DMS153 treated with DMSO at 0.1 percent for 48 hours (cell line): ENCODE data around the gene GRB2.
"Not testable (repeated sequence)": the region's sequence is repeated elsewhere in the genome, so short reads cannot be mapped to it uniquely, and the experiment has no call there.

Experiments
- DNase-seq: peaks from one replicate; lab custom pipeline; 2025; ENCODE audit not compliant: unreplicated experiment; lab: John Stamatoyannopoulos, UW

The GRB2 gene

GRCh38 chr17:75388476-75389030, 16.9 kb downstream of the GRB2 start:
- DNase-seq = no peak

- DNase-seq = no peak
These were observed 17.7 kb downstream of the GRB2 start for GRCh38 chr17:75387771-75388170.

GRCh38 chr17:75386430-75386829, 19.0 kb downstream of the GRB2 start:
- DNase-seq = no peak

GRCh38 chr17:75384751-75385150, 20.7 kb downstream of the GRB2 start:
- no peak for DNase-seq

DNA sequence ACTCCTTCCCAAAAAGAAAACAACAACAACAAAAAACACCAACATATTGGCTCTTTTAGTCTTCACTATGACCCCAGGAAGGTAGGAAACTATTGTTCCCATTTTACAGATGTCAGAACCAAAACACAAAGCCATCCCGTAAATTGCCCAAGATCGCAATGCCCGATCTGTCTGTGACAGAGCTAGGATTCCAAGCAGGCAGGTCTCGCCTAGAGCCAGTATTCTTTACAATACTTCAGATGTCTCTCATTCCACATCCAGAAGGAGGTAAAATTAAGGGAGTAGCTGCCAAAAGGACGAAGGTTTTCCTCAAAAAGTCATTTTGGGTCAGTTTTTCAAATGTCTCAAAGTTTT, 21.7 kb downstream of the GRB2 start:
- no peak for DNase-seq

- no peak for DNase-seq
These were observed 24.7 kb downstream of the GRB2 start for GRCh38 chr17:75380750-75381149.

- no peak for DNase-seq
These were observed 25.2 kb downstream of the GRB2 start for GRCh38 chr17:75380315-75380714.

GRCh38 chr17:75379426-75379825, 26.1 kb downstream of the GRB2 start:
- DNase-seq = not testable (repeated sequence)

DNA sequence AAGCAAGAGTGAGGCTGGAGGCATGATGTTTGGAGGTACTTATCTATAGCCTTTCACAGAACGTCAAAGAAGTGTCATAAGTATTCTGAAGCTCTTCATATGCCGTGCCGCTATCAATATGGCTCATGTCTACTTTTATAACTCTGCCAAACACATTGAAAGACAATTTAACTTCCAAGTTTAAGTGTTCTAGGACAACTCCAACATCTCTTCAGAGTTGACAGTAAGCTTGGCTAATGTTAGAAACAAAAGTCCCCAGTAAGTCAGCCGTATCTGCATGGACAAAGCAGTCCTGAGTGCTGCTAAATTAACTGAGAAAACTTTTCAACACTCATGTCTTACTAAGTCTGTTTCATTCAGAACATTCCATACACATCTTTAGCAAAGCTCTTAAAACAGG, 32.2 kb downstream of the GRB2 start:
- DNase-seq = no peak

DNA sequence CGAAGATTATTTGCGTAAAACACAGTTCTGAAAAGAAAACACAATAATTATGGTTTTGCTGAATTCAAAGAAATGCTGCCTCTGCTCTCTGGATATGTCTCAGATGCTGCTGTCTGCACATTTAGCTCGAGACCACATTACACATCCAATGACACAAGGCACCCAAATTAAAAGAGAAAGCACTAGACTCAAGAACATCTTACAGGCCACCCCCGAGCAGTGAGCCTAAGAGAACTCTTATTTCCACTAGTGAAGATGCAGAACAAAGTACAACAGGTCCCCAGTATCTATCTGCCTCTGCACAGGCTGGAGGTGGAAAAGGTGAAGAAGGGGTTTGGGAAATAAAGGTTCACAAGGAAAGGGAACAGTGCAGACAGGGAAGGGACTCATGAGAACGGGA, 33.5 kb downstream of the GRB2 start:
- no peak for DNase-seq

GRCh38 chr17:75371339-75371738, 34.1 kb downstream of the GRB2 start:
- DNase-seq = no peak

DNA sequence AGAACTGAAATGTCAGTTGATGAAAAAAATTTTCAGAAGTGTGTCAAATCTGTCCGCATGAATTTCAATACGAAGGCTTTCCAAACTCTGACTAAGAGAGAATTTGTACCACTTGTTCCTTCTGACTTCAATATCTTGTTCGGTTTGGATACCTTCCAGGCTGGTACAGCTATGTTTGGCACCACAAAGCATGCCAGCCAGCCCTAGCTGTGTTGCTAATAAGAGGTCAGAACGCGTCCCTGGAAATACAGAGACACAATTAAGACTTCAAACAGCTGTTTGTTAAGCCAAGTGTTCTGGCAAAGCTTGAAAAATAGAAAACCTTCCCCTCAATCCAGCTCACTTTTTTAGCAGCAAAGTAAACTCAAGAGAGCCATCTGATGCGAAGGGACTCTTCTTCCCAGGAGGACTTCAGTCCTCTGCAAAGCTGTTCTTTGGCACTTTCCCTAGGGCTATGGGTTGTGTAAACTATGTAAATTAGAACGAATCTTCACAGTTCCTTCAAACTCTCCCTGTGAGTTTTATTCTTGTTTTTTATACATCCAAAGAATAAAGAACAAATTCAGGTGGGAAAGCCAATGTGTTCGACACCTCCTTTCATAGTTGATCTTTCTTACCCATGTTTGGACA, 35.1 kb downstream of the GRB2 start:
- no peak for DNase-seq

GRCh38 chr17:75367838-75368789, 37.4 kb downstream of the GRB2 start:
- not testable (repeated sequence) for DNase-seq

- no peak for DNase-seq
These were observed 38.2 kb downstream of the GRB2 start for GRCh38 chr17:75367312-75367711.

GRCh38 chr17:75366432-75366831, 39.0 kb downstream of the GRB2 start:
- no peak for DNase-seq

GRCh38 chr17:75365931-75366275, 39.6 kb downstream of the GRB2 start:
- DNase-seq = no peak

- DNase-seq = no peak
These were observed 40.2 kb downstream of the GRB2 start for GRCh38 chr17:75365009-75365930.

DNA sequence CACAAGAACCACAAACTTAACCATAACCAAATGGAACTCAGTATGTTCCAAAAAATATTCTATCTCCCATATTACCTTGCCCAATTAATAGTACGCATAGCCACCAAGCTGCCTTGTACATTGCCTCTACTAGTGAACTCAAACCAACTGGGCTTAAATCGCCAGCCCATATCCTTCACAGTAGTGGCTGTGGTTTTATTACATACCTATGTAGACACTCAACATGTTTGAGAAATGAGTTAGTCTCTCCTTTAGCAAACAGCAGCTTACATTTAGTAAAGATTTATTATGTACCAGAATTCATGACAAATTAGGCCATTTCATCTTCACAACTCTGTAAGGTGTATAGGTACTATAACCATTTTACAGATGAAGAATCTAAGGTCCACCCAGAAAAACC, 41.4 kb downstream of the GRB2 start:
- DNase-seq = no peak

- no peak for DNase-seq
These were observed 43.5 kb downstream of the GRB2 start for GRCh38 chr17:75361996-75362395.

GRCh38 chr17:75361344-75361743, 44.1 kb downstream of the GRB2 start:
- DNase-seq = no peak

DNA sequence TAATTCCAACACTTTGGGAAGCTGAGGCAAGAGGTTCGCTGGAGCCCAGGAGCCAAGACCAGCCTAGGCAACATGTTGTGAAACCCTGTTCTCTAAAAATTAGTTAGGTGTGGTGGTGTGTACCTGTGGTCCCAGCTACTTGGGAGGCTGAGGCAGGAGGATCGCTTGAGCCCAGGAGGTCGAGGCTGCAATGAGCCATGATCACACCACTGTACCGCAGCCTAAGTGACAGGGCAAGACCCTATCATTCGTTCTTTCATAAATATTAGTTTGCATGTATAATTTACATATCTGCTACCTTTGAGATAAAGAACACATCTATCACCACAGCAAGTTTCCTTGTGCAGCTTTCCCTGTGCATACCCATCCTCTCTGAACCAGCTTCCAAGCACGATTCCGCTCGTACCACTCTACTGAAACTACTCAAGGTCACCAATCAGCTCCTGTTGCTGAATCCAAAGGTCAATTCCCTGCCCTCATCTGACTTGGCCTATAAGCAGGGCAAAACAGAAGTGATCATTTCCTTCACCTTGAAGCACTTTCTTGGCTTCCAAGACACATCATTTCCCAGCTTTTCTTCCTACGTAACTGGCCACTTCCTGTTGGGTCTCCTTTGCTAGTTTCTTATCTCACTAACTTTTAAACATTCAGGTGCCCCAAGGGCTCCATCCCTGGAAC, 49.1 kb downstream of the GRB2 start:
- DNase-seq = no peak
